H1 (cell line): ENCODE results near the gene KRTAP24-1.

Experiments used
- CREB1 ChIP-seq: IDR thresholded peaks from 2 replicates; pipeline ENCODE4 v1.6.1; 2012; ENCODE audit warnings: inconsistent platforms
- CTCF ChIP-seq, 3 experiments: IDR thresholded peaks; 1 replicate in 2 of 3; 2 replicates in 1 of 3; pipeline versions ENCODE4 v1.5.1 to v1.6.1; 2011; ENCODE audit warnings: low read length in 3 of 3, mild to moderate bottlenecking in 3 of 3, inconsistent platforms in 2 of 3, low read depth in 1 of 3, moderate library complexity in 1 of 3; ENCODE audit not compliant: insufficient read depth in 1 of 3; ENCODE audit errors: control extremely low read depth in 1 of 3
- EP300 ChIP-seq, 2 experiments: IDR thresholded peaks; 1 replicate in 1 of 2; 2 replicates in 1 of 2; pipeline ENCODE4 v1.6.1; 2011 to 2012; ENCODE audit warnings: low read depth in 2 of 2, low read length in 2 of 2, mild to moderate bottlenecking in 2 of 2, borderline replicate concordance in 1 of 2, inconsistent platforms in 1 of 2, moderate library complexity in 1 of 2
- JUND ChIP-seq: IDR thresholded peaks from 2 replicates; pipeline ENCODE4 v1.6.1; 2011; ENCODE audit warnings: mild to moderate bottlenecking, improper control_type of control experiment, low read length
- MAX ChIP-seq: IDR thresholded peaks from 2 replicates; pipeline ENCODE4 v1.6.1; 2012; ENCODE audit warnings: inconsistent platforms
- POLR2A ChIP-seq, 2 experiments: IDR thresholded peaks; 1 replicate in 1 of 2; 2 replicates in 1 of 2; pipeline ENCODE4 v1.6.1; 2011; ENCODE audit warnings: low read depth in 2 of 2, low read length in 2 of 2, mild to moderate bottlenecking in 2 of 2; ENCODE audit errors: control extremely low read depth in 1 of 2

- TF ChIP-seq EP300 (IDR thresholded peaks at IDR 0.05; ENCODE audit: borderline replicate concordance in 1 of 2, low read depth in 2 of 2, low read length in 2 of 2) (no peak), JUND (no peak), CREB1 (no peak), POLR2A (IDR thresholded peaks at IDR 0.05; ENCODE audit: control extremely low read depth in 1 of 2, low read depth in 2 of 2, low read length in 2 of 2) (no peak), MAX (no peak), CTCF (IDR thresholded peaks at IDR 0.05; ENCODE audit: control extremely low read depth in 1 of 3, insufficient read depth in 1 of 3, low read depth in 1 of 3, low read length in 3 of 3) (no peak)
These were observed 31.0 kb downstream of the KRTAP24-1 start for GRCh38 chr21:30251781-30252180.
